ENCODE results near the gene FAT1. TPM values are rescaled to one million over a fixed set of nuclear protein-coding genes. Genes with fewer than 3 reads are reported as not detected.
A peak's percentile ranks its signal among the peaks of the same experiment; 100 is the strongest.

Gene FAT1
- polyA plus RNA-seq, 1 experiment = 422 TPM

DNA sequence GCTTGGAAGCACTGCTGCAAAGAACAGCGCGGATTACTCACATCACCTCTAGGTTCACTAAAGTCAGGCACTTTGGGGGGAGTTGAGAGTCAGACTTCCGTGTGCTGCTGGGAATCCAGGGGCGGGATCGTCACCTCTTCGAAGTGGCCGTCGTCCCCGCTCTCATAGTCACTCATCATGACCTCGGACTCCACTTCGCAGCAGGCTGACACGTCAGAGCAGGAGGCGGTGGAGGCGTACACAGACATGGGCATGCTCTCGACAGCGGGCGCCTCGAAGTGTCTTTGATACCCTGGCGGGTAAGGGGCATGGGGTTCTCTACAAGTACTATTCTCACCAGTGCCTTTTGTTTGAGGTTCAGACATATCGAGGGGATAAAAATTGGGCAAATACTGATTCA lies 135.2 kb downstream of the FAT1 start:
- no peak for DNase-seq (ENCODE audit: low read depth, low spot score)
- no peak overlapping the region for H3K4me3 ChIP-seq (ENCODE audit: low read depth, low read length)
- ChIA-PET POLR2A (no interaction called here), CTCF (interaction anchor here (0.7 to 4.1 kb wide), 7 partner anchors 10 to 385 kb away, joined by 3 to 107 read pairs (median 38); no protein-coding TSS in a partner anchor)
- no peaks in the 10 kb centered on the region for H3K9me3 ChIP-seq (ENCODE audit: control insufficient read depth, insufficient read depth, low read length)
- no peaks in the 10 kb centered on the region for H3K27me3 ChIP-seq (ENCODE audit: control insufficient read depth, insufficient read depth, low read length)
- H3K27ac ChIP-seq (ENCODE audit: low read depth, low read length) = no peak overlapping the region
- TF ChIP-seq, protein P1, sequence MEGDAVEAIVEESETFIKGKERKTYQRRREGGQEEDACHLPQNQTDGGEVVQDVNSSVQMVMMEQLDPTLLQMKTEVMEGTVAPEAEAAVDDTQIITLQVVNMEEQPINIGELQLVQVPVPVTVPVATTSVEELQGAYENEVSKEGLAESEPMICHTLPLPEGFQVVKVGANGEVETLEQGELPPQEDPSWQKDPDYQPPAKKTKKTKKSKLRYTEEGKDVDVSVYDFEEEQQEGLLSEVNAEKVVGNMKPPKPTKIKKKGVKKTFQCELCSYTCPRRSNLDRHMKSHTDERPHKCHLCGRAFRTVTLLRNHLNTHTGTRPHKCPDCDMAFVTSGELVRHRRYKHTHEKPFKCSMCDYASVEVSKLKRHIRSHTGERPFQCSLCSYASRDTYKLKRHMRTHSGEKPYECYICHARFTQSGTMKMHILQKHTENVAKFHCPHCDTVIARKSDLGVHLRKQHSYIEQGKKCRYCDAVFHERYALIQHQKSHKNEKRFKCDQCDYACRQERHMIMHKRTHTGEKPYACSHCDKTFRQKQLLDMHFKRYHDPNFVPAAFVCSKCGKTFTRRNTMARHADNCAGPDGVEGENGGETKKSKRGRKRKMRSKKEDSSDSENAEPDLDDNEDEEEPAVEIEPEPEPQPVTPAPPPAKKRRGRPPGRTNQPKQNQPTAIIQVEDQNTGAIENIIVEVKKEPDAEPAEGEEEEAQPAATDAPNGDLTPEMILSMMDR (IDR thresholded peaks at IDR 0.05; ENCODE audit: low read depth, low read length) = no peak

DNA sequence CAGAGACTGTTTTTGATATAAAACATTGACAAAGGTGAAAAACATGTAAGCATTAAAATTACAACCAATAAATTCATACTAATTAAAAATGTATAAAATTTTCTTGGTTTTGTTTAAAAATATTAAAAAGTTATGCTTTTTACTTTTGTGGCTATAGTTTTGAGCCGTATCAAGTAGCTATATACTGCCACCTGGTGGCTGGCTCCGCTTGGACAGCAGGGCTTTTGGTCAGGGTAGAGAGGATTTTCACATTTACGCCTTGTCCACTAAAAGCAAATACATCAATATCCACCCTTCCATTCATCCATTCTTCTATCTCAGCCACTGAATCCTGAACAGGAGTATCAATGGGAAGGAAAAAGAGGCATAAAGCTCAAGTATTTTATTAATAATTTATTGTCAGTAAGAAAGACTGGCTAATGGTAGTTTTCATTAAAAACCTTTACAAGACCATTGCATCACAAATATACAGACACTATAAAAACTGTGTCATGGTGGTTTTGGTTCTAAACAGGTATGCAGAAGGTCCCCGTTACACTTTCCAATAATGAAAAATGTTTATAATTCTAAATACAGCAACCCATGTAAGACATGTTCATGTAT lies 136.1 kb downstream of the FAT1 start:
- TF ChIP-seq, protein P1 (IDR thresholded peaks at IDR 0.05; ENCODE audit: low read depth, low read length) = peak; percentile 85
- Histone ChIP-seq H3K27me3 (ENCODE audit: control insufficient read depth, insufficient read depth, low read length) (no peaks in the 10 kb centered on the region), H3K4me3 (ENCODE audit: low read depth, low read length) (no peak overlapping the region), H3K9me3 (ENCODE audit: control insufficient read depth, insufficient read depth, low read length) (no peaks in the 10 kb centered on the region), H3K27ac (ENCODE audit: low read depth, low read length) (no peak overlapping the region)
- DNase-seq (ENCODE audit: low read depth, low spot score) = peak; percentile 36
- POLR2A ChIA-PET = no interaction called here
- CTCF ChIA-PET = interaction anchor here (0.6 to 4.1 kb wide), 58 partner anchors 8 to 1208 kb away, joined by 3 to 107 read pairs (median 4); partner anchors contain the start of gene MTNR1A

DNA sequence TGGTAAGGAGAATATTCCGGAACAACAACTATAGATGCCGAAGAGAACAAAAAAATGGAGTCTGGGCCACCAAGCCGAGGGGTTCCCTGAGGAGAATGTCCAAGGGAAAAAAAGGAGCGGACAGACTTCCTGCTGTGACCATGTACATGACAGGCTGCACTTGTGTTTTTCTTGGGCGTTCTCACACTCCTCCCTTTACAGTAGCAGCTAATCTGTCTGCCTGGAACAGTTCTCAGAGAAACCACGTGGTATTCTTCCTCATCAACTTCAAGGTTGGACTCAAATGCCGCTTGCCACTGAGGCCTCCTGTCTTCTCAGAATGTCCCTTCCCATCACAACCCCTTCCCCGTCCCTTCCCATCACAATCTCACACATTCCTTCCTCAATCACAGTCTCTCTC lies 137.5 kb downstream of the FAT1 start:
- TF ChIP-seq, protein P1 (IDR thresholded peaks at IDR 0.05; ENCODE audit: low read depth, low read length) = no peak
- Histone ChIP-seq H3K4me3 (ENCODE audit: low read depth, low read length) (no peak overlapping the region), H3K9me3 (ENCODE audit: control insufficient read depth, insufficient read depth, low read length) (no peaks in the 10 kb centered on the region), H3K27ac (ENCODE audit: low read depth, low read length) (no peak overlapping the region), H3K27me3 (ENCODE audit: control insufficient read depth, insufficient read depth, low read length) (no peaks in the 10 kb centered on the region)
- ChIA-PET POLR2A (no interaction called here), CTCF (interaction anchor here (0.7 to 4.1 kb wide), 15 partner anchors 9 to 361 kb away, joined by 3 to 107 read pairs (median 6); no protein-coding TSS in a partner anchor)
- no peak for DNase-seq (ENCODE audit: low read depth, low spot score)

DNA sequence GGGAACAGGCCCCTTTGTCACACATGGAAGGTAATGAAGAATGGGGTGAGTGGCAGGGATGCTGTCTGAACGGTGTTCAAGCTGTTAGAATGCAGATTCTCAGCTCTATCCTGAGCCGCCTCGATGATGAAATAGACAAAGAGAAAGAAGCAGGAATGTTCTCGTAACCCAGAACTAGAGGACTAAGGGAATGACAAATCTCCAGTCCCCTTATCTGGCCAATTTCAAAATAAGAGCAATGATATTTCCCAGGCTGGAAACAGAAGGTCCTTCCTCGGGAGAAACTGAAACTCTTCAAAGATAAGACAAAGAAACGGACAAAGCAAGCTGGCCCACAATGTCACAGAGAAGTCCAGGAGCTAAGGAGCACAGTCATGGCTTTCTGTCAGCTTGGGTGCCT lies 138.7 kb downstream of the FAT1 start:
- POLR2A ChIA-PET = no interaction called here

DNA sequence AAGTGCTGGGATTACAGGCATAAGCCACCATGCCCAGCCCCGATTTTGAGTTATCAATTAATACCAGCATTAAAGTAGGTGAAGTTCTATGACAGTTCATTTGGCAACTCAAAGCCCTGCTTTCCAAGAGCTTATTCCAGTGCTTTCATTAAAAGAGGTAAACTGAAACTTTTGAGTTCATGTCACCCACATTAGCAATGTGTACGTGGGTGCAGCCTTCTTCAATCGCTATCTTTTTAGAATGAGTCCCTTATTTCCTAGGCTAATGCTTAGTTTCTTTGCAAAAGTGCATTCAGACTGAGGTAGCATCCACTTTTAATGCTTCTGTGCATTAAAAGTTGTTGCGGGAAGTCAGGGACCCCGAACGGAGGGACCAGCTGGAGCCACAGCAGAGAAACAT lies 142.2 kb downstream of the FAT1 start:
- ChIA-PET CTCF (interaction anchor here (0.7 to 1.1 kb wide), 2 partner anchors 108 to 285 kb away, joined by 3 to 4 read pairs; no protein-coding TSS in a partner anchor), POLR2A (no interaction called here)
- TF ChIP-seq, protein P1 (IDR thresholded peaks at IDR 0.05; ENCODE audit: low read depth, low read length) = no peak
- DNase-seq (ENCODE audit: low read depth, low spot score) = no peak
- Histone ChIP-seq H3K9me3 (ENCODE audit: control insufficient read depth, insufficient read depth, low read length) (no peaks in the 10 kb centered on the region), H3K27me3 (ENCODE audit: control insufficient read depth, insufficient read depth, low read length) (no peaks in the 10 kb centered on the region), H3K27ac (ENCODE audit: low read depth, low read length) (no peak overlapping the region), H3K4me3 (ENCODE audit: low read depth, low read length) (no peak overlapping the region)

More for the DNA sequence above, 138.7 kb downstream of the FAT1 start:
- Histone ChIP-seq H3K27ac (ENCODE audit: low read depth, low read length) (no peak overlapping the region), H3K27me3 (ENCODE audit: control insufficient read depth, insufficient read depth, low read length) (no peaks in the 10 kb centered on the region), H3K4me3 (ENCODE audit: low read depth, low read length) (no peak overlapping the region), H3K9me3 (ENCODE audit: control insufficient read depth, insufficient read depth, low read length) (no peaks in the 10 kb centered on the region)
- TF ChIP-seq, protein P1 (IDR thresholded peaks at IDR 0.05; ENCODE audit: low read depth, low read length) = no peak
- CTCF ChIA-PET = interaction anchor here (1.3 to 1.8 kb wide), 2 partner anchors 111 to 289 kb away, joined by 3 to 6 read pairs; no protein-coding TSS in a partner anchor
- no peak for DNase-seq (ENCODE audit: low read depth, low spot score)
